K562 (cell line): ENCODE measurements around the gene RBM3. TPM values are rescaled to one million over a fixed set of nuclear protein-coding genes. Genes with fewer than 3 reads are reported as not detected.

ENCODE experiments used
- DDX20 ChIP-seq: fragments of 450-650 bp; IDR thresholded peaks from 2 replicates; pipeline ENCODE4 v1.6.1; 2016; ENCODE audit warnings: missing genetic modification characterization, low read depth, mild to moderate bottlenecking, missing compliant biosample characterization, moderate library complexity
- ELF1 ChIP-seq: fragments of 200-800 bp; sonication (Bioruptor generic); IDR thresholded peaks from 2 replicates; pipeline ENCODE4 v1.6.1; 2016; ENCODE audit warnings: missing genetic modification characterization, missing compliant biosample characterization
- GMEB1 ChIP-seq: fragments of 250-450 bp; sonication (Bioruptor Pico); IDR thresholded peaks from 2 replicates; pipeline ENCODE4 v1.4.0; 2020; ENCODE audit warnings: mild to moderate bottlenecking
- GTF2A2 ChIP-seq: IDR thresholded peaks from 2 replicates; pipeline ENCODE4 v1.6.1; 2016; ENCODE audit warnings: mild to moderate bottlenecking, missing genetic modification characterization, missing compliant biosample characterization
- KLF6 ChIP-seq: fragments of 250-450 bp; sonication (Bioruptor Pico); IDR thresholded peaks from 2 replicates; pipeline ENCODE4 v1.4.0; 2020; ENCODE audit warnings: mild to moderate bottlenecking, moderate library complexity, borderline replicate concordance
- MIER1 ChIP-seq: fragments of 450-650 bp; IDR thresholded peaks from 2 replicates; pipeline ENCODE4 v1.6.1; 2016; ENCODE audit warnings: antibody characterized with exemption, mild to moderate bottlenecking, low read depth
- POLR2G ChIP-seq: fragments of 200-400 bp; formaldehyde crosslinking; IDR thresholded peaks from 2 replicates; pipeline ENCODE4 v1.6.1; 2017; ENCODE audit warnings: low read depth, mild to moderate bottlenecking, antibody characterized with exemption, low read length, moderate library complexity
- RCOR1 ChIP-seq, 2 experiments: IDR thresholded peaks; 2 replicates each; pipeline ENCODE4 v1.6.1; 2012; ENCODE audit warnings: low read depth in 2 of 2, low read length in 2 of 2, borderline replicate concordance in 1 of 2, improper control_type of control experiment in 1 of 2
- U2AF1 ChIP-seq: fragments of 200-400 bp; formaldehyde crosslinking; optimal IDR thresholded peaks from 2 replicates; pipeline ENCODE3; 2017; ENCODE audit warnings: mild to moderate bottlenecking, low read depth, low read length, moderate library complexity
- VEZF1 ChIP-seq: fragments of 200-800 bp; sonication (Bioruptor generic); IDR thresholded peaks from 2 replicates; pipeline ENCODE4 v1.6.1; 2017; ENCODE audit warnings: missing genetic modification characterization, missing compliant biosample characterization
- ZFX ChIP-seq: sonication (generic); formaldehyde crosslinking; IDR thresholded peaks from 2 replicates; pipeline ENCODE4 v1.8.0; 2022; ENCODE audit warnings: mild to moderate bottlenecking, missing genetic modification reagents, moderate library complexity
- polyA plus RNA-seq, 8 experiments: library from polyadenylated mRNA; depleted of rRNA in 4 of 8; stranded (reverse) in 5 of 8; unstranded in 3 of 8; fragments of >200 nt; fragmentation: Nextera tagmentation in 2 of 8; fragmentation: Illumina TruSeq in 1 of 8; extraction: Ambion mirVana in 2 of 8; extraction: Trizol in 1 of 8; gene quantifications; 2 replicates each; pipeline versions ENCODE4 v1.2.1 to v1.2.3, GENCODE V29; 2011 to 2014; ENCODE audit warnings: inconsistent platforms in 1 of 8, missing spikeins in 1 of 8
- total RNA-seq, 7 experiments: library from RNA; depleted of rRNA in 6 of 7; stranded (reverse); fragments of >200 nt in 6 of 7; fragmentation: Illumina TruSeq in 2 of 7; extraction: Trizol in 2 of 7; gene quantifications; 2 replicates each; pipeline versions ENCODE4 v1.2.1 to v1.2.3, GENCODE V29; 2011 to 2021; ENCODE audit warnings: low replicate concordance in 1 of 7

Gene RBM3
- total and polyA plus RNA-seq, 9 of the 15 experiments (the other 6 are each of a cell fraction or from before 2014, with no cell fraction given): 70.3 to 272 (median 209) TPM

- TF ChIP-seq KLF6: peak; percentile 98
- no peak for TF ChIP-seq DDX20
- TF ChIP-seq POLR2G: peak; percentile 96
- TF ChIP-seq GTF2A2 (tag): no peak
- peak; percentile 85 for TF ChIP-seq VEZF1 (CRISPR knock-in tag)
- peak; percentile 83 for TF ChIP-seq ZFX
- TF ChIP-seq U2AF1: no peak
- no peak for TF ChIP-seq RCOR1 (IDR thresholded peaks at IDR 0.05; ENCODE audit: borderline replicate concordance in 1 of 2, low read depth in 2 of 2, low read length in 2 of 2)
- peak; percentile 99 for TF ChIP-seq ELF1 (tag)
- TF ChIP-seq MIER1: no peak
- TF ChIP-seq GMEB1 (CRISPR knock-in tag): peak; percentile 95
These were observed at the start of gene RBM3 (continued) for GRCh38 chrX:48574270-48575266.
